GM21619 (cell line): ENCODE data around the gene RIMS1.
"Not testable (repeated sequence)": the region's sequence is repeated elsewhere in the genome, so short reads cannot be mapped to it uniquely, and the experiment has no call there.

ENCODE experiments used
- ATAC-seq: cut with Tn5 transposase; IDR thresholded peaks from one replicate; pipeline ENCODE4 v1.9.1; 2021; ENCODE audit not compliant: unreplicated experiment

The RIMS1 gene

DNA sequence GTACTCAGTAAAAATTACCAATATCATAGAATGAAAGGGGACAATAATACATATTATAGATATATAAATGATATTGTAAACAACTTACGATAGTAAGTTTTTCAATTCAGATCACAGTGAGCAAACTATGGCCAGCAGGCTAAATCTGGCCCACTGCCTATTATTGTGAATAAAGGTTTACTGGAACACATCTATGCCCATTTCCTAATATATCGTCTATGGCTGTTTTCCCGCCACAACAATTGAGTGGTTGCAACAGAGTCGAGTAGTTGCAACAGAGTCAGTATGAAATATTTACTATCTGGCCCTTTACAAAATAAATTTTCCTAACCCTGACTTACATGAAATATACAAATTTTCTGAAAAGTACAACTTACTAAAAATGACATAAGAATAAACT, 438.2 kb downstream of the RIMS1 start:
- no peak for ATAC-seq

- no peak for ATAC-seq
Measured at GRCh38 chr6:72328775-72329174, 442.4 kb downstream of the RIMS1 start.

- ATAC-seq, result not testable (repeated sequence)
Measured at GRCh38 chr6:72335203-72335602, 448.9 kb downstream of the RIMS1 start.

DNA sequence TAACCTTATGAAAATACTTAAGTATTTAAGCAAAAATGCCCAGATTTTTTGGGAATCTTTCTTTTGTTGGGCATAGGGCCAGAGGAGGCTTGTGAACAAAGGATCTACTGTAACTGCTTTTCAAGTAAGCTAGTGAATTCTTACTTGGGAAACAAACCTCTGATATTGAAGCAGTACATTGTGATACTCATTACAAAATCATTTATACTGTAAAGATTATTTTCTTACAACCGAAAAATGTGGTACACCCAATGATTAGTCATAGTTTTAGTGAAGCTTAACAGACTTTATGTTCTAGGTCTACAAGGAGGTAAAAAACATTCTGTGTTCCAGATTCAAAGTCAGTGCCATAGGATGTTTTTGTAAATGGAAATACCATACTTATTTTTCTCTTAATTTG, 462.6 kb downstream of the RIMS1 start:
- no peak for ATAC-seq

GRCh38 chr6:72350296-72350881, 464.0 kb downstream of the RIMS1 start:
- ATAC-seq, result no peak

- ATAC-seq, result no peak
Measured at GRCh38 chr6:72363844-72364740, 477.7 kb downstream of the RIMS1 start.

- ATAC-seq, result no peak
Measured at GRCh38 chr6:72365773-72366172, 479.4 kb downstream of the RIMS1 start.

- ATAC-seq, result no peak
Measured at GRCh38 chr6:72367439-72367838, 481.1 kb downstream of the RIMS1 start.

GRCh38 chr6:72371473-72371872, 485.1 kb downstream of the RIMS1 start:
- ATAC-seq, result no peak

DNA sequence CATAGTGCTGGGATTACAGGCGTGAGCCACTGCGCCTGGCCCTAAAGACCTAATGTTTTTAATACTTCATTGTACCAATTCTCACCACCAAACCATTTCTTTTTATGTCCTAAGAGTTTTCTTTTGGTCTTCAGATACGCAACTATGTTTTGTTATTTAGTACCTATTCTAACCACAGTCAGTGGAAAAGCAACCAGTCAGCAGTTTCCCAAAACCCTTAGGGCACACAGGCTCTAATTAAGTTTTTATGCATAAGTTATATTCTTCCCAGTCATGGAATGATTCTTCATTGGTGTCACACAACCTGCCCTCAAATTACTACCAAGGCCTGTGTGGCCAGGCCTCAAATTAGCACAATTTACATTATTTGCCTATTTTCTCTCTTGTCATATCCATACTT, 487.8 kb downstream of the RIMS1 start:
- no peak for ATAC-seq

DNA sequence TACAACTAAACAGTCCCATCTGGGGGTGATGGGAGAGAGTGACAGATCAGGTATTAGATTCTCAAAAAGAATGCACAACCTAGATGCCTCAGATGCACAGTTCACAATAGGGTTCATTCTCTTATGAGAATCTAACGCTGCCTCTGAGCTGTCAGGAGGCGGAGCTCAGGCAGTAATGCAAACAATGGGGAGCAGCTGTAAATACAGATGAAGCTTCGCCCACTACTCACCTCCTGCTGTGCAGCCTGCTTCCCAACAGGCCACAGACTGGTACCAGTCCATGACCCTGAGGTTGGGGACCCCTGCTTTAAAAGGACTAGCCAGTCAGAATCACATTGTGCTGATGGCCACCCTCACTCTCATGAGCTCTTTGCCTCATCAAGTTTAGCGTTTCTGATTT, 488.5 kb downstream of the RIMS1 start:
- ATAC-seq, result no peak

- ATAC-seq, result no peak
Measured at GRCh38 chr6:72376736-72377135, 490.4 kb downstream of the RIMS1 start.

- no peak for ATAC-seq
Measured at GRCh38 chr6:72381076-72381475, 494.7 kb downstream of the RIMS1 start.

- peak; percentile 97 for ATAC-seq
Measured at GRCh38 chr6:72382602-72383529, 496.5 kb downstream of the RIMS1 start.

GRCh38 chr6:72386324-72386723, 500.0 kb downstream of the RIMS1 start:
- ATAC-seq, result no peak

DNA sequence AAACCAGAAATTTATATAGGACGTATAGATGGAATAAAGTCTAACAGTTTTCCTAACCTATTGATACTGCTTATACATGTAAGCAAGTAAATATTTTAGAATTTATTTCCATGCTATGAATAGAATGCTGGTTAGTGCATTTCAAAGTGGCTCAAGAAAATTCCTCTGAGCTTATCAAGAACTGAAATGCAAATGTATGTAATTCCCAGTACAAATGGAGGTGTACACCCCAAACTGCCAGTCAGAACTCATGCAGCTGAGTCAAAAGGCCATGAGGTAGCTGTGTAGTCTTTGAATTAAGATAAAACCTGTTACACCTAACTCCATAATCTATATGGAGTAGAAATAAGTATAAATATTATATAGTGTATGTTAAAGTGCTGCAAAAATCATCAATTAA, 503.3 kb downstream of the RIMS1 start:
- ATAC-seq, result no peak

- no peak for ATAC-seq
Measured at GRCh38 chr6:72390548-72390947, 504.2 kb downstream of the RIMS1 start.

- no peak for ATAC-seq
Measured at GRCh38 chr6:72401865-72402264, 515.5 kb downstream of the RIMS1 start.

DNA sequence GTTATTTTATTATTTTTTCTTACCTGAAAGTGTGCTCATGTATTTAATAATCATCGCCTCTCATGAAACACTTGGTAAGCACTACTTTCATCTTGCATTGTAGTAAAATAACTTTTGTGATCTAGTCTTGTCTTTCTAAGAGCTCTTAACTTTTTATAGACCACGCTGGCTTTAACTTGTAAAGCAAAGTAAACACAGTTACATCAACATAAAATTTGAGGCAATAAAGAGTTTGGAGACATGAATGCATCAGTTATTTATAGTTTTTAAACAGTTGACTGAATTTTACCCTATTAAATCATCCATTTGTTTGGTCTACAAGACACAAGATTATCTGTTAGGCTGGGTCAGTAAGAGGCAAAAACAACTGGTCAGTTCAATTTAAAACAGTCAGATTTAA, 517.1 kb downstream of the RIMS1 start:
- no peak for ATAC-seq

DNA sequence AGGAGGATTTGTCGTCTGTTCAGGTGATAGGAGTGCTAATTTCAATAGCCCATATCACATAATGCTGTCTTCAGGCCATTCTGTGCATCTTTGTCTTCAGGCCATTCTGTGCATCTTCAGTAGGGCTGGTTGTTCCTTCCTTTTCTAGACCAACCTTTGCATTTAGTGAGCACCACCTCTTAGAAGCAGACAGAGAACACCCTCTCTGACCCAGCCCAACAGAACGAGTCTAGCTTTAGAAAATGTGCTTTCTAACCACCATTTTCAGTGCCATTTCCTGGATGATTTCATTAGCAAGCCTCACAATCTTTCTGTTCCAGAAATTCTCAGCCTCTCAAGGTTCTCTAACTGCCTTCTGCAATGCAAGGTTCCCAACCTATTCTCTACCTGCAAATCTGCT, 520.2 kb downstream of the RIMS1 start:
- ATAC-seq, result peak; percentile 85

GRCh38 chr6:72410769-72411168, 524.4 kb downstream of the RIMS1 start:
- ATAC-seq, result no peak
